Lower leg skin (tissue), 3 donors: Measurements from ENCODE around the gene NOD2.

Experiments used
- CTCF ChIP-seq, 3 donors: fragments of 450-650 bp; IDR thresholded peaks; one replicate each; pipeline ENCODE4 v1.5.1; 2016; ENCODE audit warnings: antibody characterized with exemption in 3 of 3, mild to moderate bottlenecking in 3 of 3, moderate library complexity in 2 of 3
- POLR2A ChIP-seq, 2 donors: fragments of 450-650 bp; IDR thresholded peaks; one replicate each; pipeline ENCODE4 v1.6.1; 2016 to 2017; ENCODE audit warnings: antibody characterized with exemption in 2 of 2, mild to moderate bottlenecking in 1 of 2, moderate library complexity in 1 of 2

DNA sequence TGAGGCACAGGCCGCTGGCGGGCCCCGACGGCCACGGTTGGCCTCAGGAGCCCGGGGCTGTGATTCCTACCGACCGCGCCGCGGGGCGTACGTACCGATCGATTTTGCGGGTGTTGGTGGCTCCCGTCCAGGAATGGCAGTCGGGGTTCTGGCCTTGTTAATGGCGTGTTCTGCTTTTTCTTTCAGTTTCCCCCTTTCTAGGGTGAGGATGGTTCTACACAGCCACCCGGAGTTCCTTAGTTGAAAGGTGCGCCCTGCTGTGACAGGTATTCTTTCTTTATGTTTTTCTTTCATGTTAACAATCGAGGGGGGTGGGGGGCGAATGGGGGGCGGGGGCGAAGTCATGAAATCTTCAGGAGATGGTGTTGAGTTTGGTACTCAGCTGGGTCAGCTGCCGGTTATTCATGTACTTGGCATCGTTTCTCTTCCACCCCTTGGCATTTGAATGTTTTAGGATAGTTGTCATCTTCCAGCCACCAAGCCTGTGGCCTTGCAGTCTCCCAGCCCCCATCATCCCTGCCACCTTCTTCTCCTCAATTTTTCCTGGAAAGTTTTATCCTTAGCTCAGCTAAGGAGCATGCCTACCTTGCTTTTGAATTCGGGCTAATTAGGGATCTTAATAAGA lies 49.3 kb downstream of the NOD2 start:
- TF ChIP-seq CTCF (IDR thresholded peaks at IDR 0.05) (no peak), POLR2A (IDR thresholded peaks at IDR 0.05) (no peak)
